SK-N-MC (cell line): ENCODE results near the gene DACT3.

ENCODE experiments used
- EZH2 ChIP-seq: fragments of 200-600 bp; sonication (generic); IDR thresholded peaks from one replicate; pipeline ENCODE4 v1.6.1; 2017; ENCODE audit warnings: antibody characterized with exemption
- POLR2AphosphoS5 ChIP-seq: IDR thresholded peaks from 2 replicates; pipeline ENCODE4 v1.6.1; 2012; ENCODE audit warnings: mild to moderate bottlenecking, low read depth, low read length, borderline replicate concordance

GRCh38 chr19:46633130-46633529, 27.9 kb downstream of the DACT3 start:
- no peak for TF ChIP-seq EZH2
- no peak for TF ChIP-seq POLR2AphosphoS5
